GM21619 (cell line): Measurements from ENCODE around the gene SPTY2D1.
"Not testable (repeated sequence)": the region's sequence is repeated elsewhere in the genome, so short reads cannot be mapped to it uniquely, and the experiment has no call there.

Experiments used
- ATAC-seq: cut with Tn5 transposase; IDR thresholded peaks from one replicate; pipeline ENCODE4 v1.9.1; 2021; ENCODE audit not compliant: unreplicated experiment

Gene SPTY2D1

GRCh38 chr11:18618342-18619025 is 15.7 kb downstream of the SPTY2D1 start:
- ATAC-seq: no peak

GRCh38 chr11:18617688-18618341 is 16.3 kb downstream of the SPTY2D1 start:
- peak; percentile 40 for ATAC-seq

- peak; percentile 92 for ATAC-seq
These were observed 18.3 kb downstream of the SPTY2D1 start for GRCh38 chr11:18615628-18616392.

- ATAC-seq: no peak
These were observed 19.5 kb downstream of the SPTY2D1 start for GRCh38 chr11:18614667-18615066.

- ATAC-seq: no peak
These were observed 21.7 kb downstream of the SPTY2D1 start for GRCh38 chr11:18612394-18612793.

- ATAC-seq: no peak
These were observed 22.9 kb downstream of the SPTY2D1 start for GRCh38 chr11:18611196-18611595.

- ATAC-seq: no peak
These were observed 25.8 kb downstream of the SPTY2D1 start for GRCh38 chr11:18608376-18608775.

- ATAC-seq: no peak
These were observed 33.1 kb downstream of the SPTY2D1 start for GRCh38 chr11:18600915-18601569.

- no peak for ATAC-seq
These were observed 34.4 kb downstream of the SPTY2D1 start, which contains the start of gene MISFA for GRCh38 chr11:18599739-18600230. MISFA (plus strand) TSS chr11:18599789; CDS start chr11:18599929, 140 bp downstream.

- no peak for ATAC-seq
These were observed 39.0 kb downstream of the SPTY2D1 start for GRCh38 chr11:18594999-18595749.

GRCh38 chr11:18594088-18594487 is 40.1 kb downstream of the SPTY2D1 start:
- not testable (repeated sequence) for ATAC-seq

GRCh38 chr11:18590571-18590970 is 43.6 kb downstream of the SPTY2D1 start:
- no peak for ATAC-seq

- ATAC-seq: peak; percentile 55
These were observed 45.6 kb downstream of the SPTY2D1 start, which contains the start of gene UEVLD for GRCh38 chr11:18588297-18589252. UEVLD (minus strand) TSS chr11:18588734; CDS start chr11:18588654, 80 bp downstream.

GRCh38 chr11:18581825-18582224 is 52.3 kb downstream of the SPTY2D1 start:
- ATAC-seq: no peak

- no peak for ATAC-seq
These were observed 53.9 kb downstream of the SPTY2D1 start for GRCh38 chr11:18580113-18580766.

- peak; percentile 79 for ATAC-seq
These were observed 55.1 kb downstream of the SPTY2D1 start for GRCh38 chr11:18578975-18579598.

- ATAC-seq: no peak
These were observed 58.8 kb downstream of the SPTY2D1 start for GRCh38 chr11:18575361-18575760.

GRCh38 chr11:18567081-18567480 is 67.1 kb downstream of the SPTY2D1 start:
- ATAC-seq: no peak
